Fibroblast of pulmonary artery (primary cell): ENCODE data around the gene SYNC.
"Not testable (repeated sequence)": the region's sequence is repeated elsewhere in the genome, so short reads cannot be mapped to it uniquely, and the experiment has no call there.

Experiments
- DNase-seq: peaks from one replicate; pipeline ENCODE4 v3.0.0-alpha.2; 2010; ENCODE audit warnings: low read depth
- H3K4me3 ChIP-seq: replicated peaks from 2 replicates; pipeline ENCODE4 v1.5.1; 2011; ENCODE audit warnings: low read depth, mild to moderate bottlenecking, control low read depth, low read length, moderate library complexity
- TF ChIP-seq, protein P1 (sequence below): IDR thresholded peaks from 2 replicates; pipeline ENCODE4 v1.5.1; 2011; ENCODE audit warnings: mild to moderate bottlenecking, control low read depth, low read length, inconsistent platforms; ENCODE audit errors: missing control alignments

The SYNC gene

DNA sequence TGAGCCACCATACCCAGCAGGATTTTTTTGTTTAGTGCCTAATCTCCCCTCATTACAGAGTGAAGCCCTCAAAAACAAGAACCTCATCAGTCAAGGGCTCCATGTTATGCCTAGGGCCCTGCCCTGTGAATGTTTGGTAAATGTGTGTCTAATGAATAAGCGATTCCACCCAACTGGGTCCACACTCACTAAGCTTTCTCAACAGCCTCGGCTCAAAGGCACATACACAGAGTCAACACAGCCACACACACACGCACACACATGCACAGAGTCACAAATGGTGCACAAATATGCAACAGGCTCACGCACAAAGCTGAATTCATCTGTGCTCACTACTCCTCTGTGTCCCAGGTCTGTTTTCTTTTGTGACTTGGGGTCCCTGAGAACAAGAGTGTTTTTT, 11.7 kb upstream of the SYNC start:
- no peak overlapping the region for H3K4me3 ChIP-seq
- DNase-seq: no peak
- TF ChIP-seq, protein P1, sequence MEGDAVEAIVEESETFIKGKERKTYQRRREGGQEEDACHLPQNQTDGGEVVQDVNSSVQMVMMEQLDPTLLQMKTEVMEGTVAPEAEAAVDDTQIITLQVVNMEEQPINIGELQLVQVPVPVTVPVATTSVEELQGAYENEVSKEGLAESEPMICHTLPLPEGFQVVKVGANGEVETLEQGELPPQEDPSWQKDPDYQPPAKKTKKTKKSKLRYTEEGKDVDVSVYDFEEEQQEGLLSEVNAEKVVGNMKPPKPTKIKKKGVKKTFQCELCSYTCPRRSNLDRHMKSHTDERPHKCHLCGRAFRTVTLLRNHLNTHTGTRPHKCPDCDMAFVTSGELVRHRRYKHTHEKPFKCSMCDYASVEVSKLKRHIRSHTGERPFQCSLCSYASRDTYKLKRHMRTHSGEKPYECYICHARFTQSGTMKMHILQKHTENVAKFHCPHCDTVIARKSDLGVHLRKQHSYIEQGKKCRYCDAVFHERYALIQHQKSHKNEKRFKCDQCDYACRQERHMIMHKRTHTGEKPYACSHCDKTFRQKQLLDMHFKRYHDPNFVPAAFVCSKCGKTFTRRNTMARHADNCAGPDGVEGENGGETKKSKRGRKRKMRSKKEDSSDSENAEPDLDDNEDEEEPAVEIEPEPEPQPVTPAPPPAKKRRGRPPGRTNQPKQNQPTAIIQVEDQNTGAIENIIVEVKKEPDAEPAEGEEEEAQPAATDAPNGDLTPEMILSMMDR: no peak

- TF ChIP-seq, protein P1: no peak
- DNase-seq: no peak
- H3K4me3 ChIP-seq: no peak overlapping the region
These were observed 10.5 kb upstream of the SYNC start for GRCh38 chr1:32713081-32713480.

DNA sequence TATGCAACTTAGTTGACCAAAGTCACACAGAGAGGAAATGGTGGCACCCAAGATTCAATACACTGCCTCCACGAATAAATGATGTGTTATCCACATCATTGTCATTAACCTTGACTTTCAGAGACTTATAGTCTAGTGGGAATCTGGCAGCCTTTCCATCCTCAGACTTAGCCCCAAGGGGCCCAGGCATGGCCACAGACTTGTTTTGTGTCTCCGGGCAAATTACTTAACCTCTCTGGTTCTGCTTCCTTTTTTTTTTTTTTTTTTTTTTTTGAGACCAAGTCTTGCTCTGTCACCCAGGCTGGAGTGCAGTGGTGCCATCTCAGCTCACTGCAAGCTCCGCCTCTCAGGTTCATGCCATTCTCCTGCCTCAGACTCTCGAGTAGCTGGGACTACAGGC, 8.7 kb upstream of the SYNC start:
- DNase-seq, H3K4me3 ChIP-seq: not testable (repeated sequence)

- TF ChIP-seq, protein P1: no peak
- DNase-seq: no peak
- no peak overlapping the region for H3K4me3 ChIP-seq
These were observed 6.9 kb upstream of the SYNC start for GRCh38 chr1:32709476-32709875.

DNA sequence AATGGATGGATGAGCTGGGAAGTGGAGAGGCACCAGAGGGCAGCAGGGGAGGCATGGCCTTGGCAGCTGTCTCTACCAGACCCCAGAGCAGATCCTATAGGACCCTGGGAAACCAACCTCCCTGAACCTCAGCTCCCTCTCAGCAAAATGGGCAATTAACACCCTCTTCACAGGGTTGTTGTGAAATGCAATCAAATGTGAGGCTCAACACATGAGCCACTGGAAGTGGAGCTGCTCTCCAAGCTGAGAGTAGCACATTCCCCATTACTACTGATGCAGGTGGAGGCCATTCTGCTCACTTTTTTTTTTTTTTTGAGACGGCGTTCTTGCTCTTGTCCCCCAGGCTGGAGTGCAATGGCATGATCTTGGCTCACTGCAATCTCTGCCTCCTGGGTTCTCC, 6.5 kb upstream of the SYNC start:
- no peak overlapping the region for H3K4me3 ChIP-seq
- no peak for DNase-seq
- TF ChIP-seq, protein P1: no peak

DNA sequence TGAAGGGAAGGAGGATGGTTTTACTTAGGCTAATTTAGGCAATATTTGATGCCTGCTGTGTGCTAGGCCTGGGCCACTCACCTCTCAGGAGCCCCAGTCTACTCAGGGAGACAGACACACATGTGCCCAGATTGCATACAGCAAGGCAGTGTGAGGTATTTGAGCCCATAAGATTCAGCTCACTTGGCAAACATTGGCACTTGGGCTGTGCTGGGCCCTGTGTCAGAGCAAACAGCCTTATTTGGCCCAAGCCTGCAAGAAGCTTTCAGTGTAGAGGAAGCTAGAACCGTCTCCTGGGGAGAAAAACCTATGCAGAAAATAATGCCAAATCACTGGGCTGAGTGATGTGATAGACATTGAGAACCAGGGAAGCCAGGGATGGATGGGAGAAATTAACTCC, 3.9 kb upstream of the SYNC start:
- no peak for DNase-seq
- no peak overlapping the region for H3K4me3 ChIP-seq
- TF ChIP-seq, protein P1: no peak

GRCh38 chr1:32705516-32705915, 2.9 kb upstream of the SYNC start:
- H3K4me3 ChIP-seq: no peak overlapping the region
- DNase-seq: no peak
- TF ChIP-seq, protein P1: no peak
